Measurements from ENCODE around the gene CATSPER1. TPM values are rescaled to one million over a fixed set of nuclear protein-coding genes. Genes with fewer than 3 reads are reported as not detected.

CATSPER1 gene
- not detected for total RNA-seq
- polyA plus RNA-seq: not detected

- Mint-ChIP-seq H3K27me3 (peaks cover 13% of the 10 kb centered on the region), H3K9me3 (no peaks in the 10 kb centered on the region), H3K4me1 (peaks cover 4 to 6% (median 5%) of the 10 kb centered on the region in 4 donors), H3K36me3 (no peaks in the 10 kb centered on the region), H3K4me3 (no peak within 1 kb of the TSS), H3K27ac (no peak within 1 kb of the TSS)
- DNase-seq: no peak
- Histone ChIP-seq H3K4me3 (ENCODE audit: low read depth, low read length) (no peak within 1 kb of the TSS), H3K27me3 (ENCODE audit: control insufficient read depth, insufficient read depth, low read length) (no peaks in the 10 kb centered on the region), H3K27ac (ENCODE audit: insufficient read depth, low read length, poor library complexity, severe bottlenecking) (no peak within 1 kb of the TSS), H3K4me1 (ENCODE audit: control insufficient read depth, insufficient read depth, low read length, poor library complexity, severe bottlenecking) (peaks cover 6% of the 10 kb centered on the region), H3K36me3 (ENCODE audit: control insufficient read depth, insufficient read depth, low read length) (no peaks in the 10 kb centered on the region), H3K9me3 (ENCODE audit: control insufficient read depth in 2 of 2, low read length in 2 of 2) (no peaks in the 10 kb centered on the region)
- ATAC-seq (ENCODE audit: low read depth in 2 of 2): no peak
Observed at GRCh38 chr11:66026017-66026529, at the start of gene CATSPER1. Gene CATSPER1, minus strand, starts transcription at chr11:66026479. Its CDS starts 100 bp downstream, at chr11:66026379.

GRCh38 chr11:66075273-66075672 is 49.0 kb upstream of the CATSPER1 start:
- Mint-ChIP-seq H3K4me1 (peaks cover 47 to 82% (median 69%) of the 10 kb centered on the region in 4 donors), H3K27ac (peak overlapping the region in 1 of 3 donors; percentile 46), H3K36me3 (peaks cover 60% of the 10 kb centered on the region), H3K27me3 (peaks cover 6% of the 10 kb centered on the region), H3K9me3 (no peaks in the 10 kb centered on the region), H3K4me3 (peak overlapping the region in 2 of 4 donors; percentile 18 to 38)
- Histone ChIP-seq H3K9me3 (ENCODE audit: control insufficient read depth in 2 of 2, low read length in 2 of 2) (no peaks in the 10 kb centered on the region), H3K27ac (ENCODE audit: insufficient read depth, low read length, poor library complexity, severe bottlenecking) (no peak overlapping the region), H3K36me3 (ENCODE audit: control insufficient read depth, insufficient read depth, low read length) (peaks cover 48% of the 10 kb centered on the region), H3K27me3 (ENCODE audit: control insufficient read depth, insufficient read depth, low read length) (no peaks in the 10 kb centered on the region), H3K4me1 (ENCODE audit: control insufficient read depth, insufficient read depth, low read length, poor library complexity, severe bottlenecking) (peaks cover 80% of the 10 kb centered on the region), H3K4me3 (ENCODE audit: low read depth, low read length) (no peak overlapping the region)
- no peak for ATAC-seq (ENCODE audit: low read depth in 2 of 2)
- DNase-seq: no peak

- Mint-ChIP-seq H3K4me3 (peak overlapping the region; percentile 96 to 100 (median 98)), H3K27ac (peak overlapping the region; percentile 6 to 97 (median 92)), H3K4me1 (peaks cover 37 to 75% (median 62%) of the 10 kb centered on the region in 4 donors), H3K36me3 (peaks cover 49% of the 10 kb centered on the region), H3K27me3 (peaks cover 6% of the 10 kb centered on the region), H3K9me3 (no peaks in the 10 kb centered on the region)
- Histone ChIP-seq H3K27ac (ENCODE audit: insufficient read depth, low read length, poor library complexity, severe bottlenecking) (peak overlapping the region; percentile 29), H3K4me3 (ENCODE audit: low read depth, low read length) (peak overlapping the region; percentile 99), H3K27me3 (ENCODE audit: control insufficient read depth, insufficient read depth, low read length) (no peaks in the 10 kb centered on the region), H3K9me3 (ENCODE audit: control insufficient read depth in 2 of 2, low read length in 2 of 2) (no peaks in the 10 kb centered on the region), H3K4me1 (ENCODE audit: control insufficient read depth, insufficient read depth, low read length, poor library complexity, severe bottlenecking) (peaks cover 75% of the 10 kb centered on the region), H3K36me3 (ENCODE audit: control insufficient read depth, insufficient read depth, low read length) (peaks cover 41% of the 10 kb centered on the region)
- DNase-seq: no peak
- ATAC-seq (ENCODE audit: low read depth in 2 of 2): no peak
Observed at GRCh38 chr11:66073669-66074068, 47.4 kb upstream of the CATSPER1 start.

- Mint-ChIP-seq H3K4me3 (peak overlapping the region; percentile 96 to 100 (median 98)), H3K9me3 (no peaks in the 10 kb centered on the region), H3K27me3 (peaks cover 6% of the 10 kb centered on the region), H3K36me3 (peaks cover 47% of the 10 kb centered on the region), H3K27ac (peak overlapping the region; percentile 92 to 97 (median 93)), H3K4me1 (peaks cover 32 to 73% (median 60%) of the 10 kb centered on the region in 4 donors)
- Histone ChIP-seq H3K4me1 (ENCODE audit: control insufficient read depth, insufficient read depth, low read length, poor library complexity, severe bottlenecking) (peaks cover 77% of the 10 kb centered on the region), H3K4me3 (ENCODE audit: low read depth, low read length) (peak overlapping the region; percentile 99), H3K27ac (ENCODE audit: insufficient read depth, low read length, poor library complexity, severe bottlenecking) (peak overlapping the region; percentile 74), H3K36me3 (ENCODE audit: control insufficient read depth, insufficient read depth, low read length) (peaks cover 39% of the 10 kb centered on the region), H3K27me3 (ENCODE audit: control insufficient read depth, insufficient read depth, low read length) (no peaks in the 10 kb centered on the region), H3K9me3 (ENCODE audit: control insufficient read depth in 2 of 2, low read length in 2 of 2) (no peaks in the 10 kb centered on the region)
- ATAC-seq (ENCODE audit: low read depth in 2 of 2) (no peak), DNase-seq (no peak)
Observed at GRCh38 chr11:66072518-66072917, 46.2 kb upstream of the CATSPER1 start.

GRCh38 chr11:66072081-66072480 is 45.8 kb upstream of the CATSPER1 start:
- Histone ChIP-seq H3K4me1 (ENCODE audit: control insufficient read depth, insufficient read depth, low read length, poor library complexity, severe bottlenecking) (peaks cover 73% of the 10 kb centered on the region), H3K9me3 (ENCODE audit: control insufficient read depth in 2 of 2, low read length in 2 of 2) (no peaks in the 10 kb centered on the region), H3K27me3 (ENCODE audit: control insufficient read depth, insufficient read depth, low read length) (no peaks in the 10 kb centered on the region), H3K36me3 (ENCODE audit: control insufficient read depth, insufficient read depth, low read length) (peaks cover 38% of the 10 kb centered on the region), H3K4me3 (ENCODE audit: low read depth, low read length) (peak overlapping the region; percentile 99), H3K27ac (ENCODE audit: insufficient read depth, low read length, poor library complexity, severe bottlenecking) (peak overlapping the region; percentile 74)
- Mint-ChIP-seq H3K4me1 (peaks cover 32 to 73% (median 60%) of the 10 kb centered on the region in 4 donors), H3K27ac (peak overlapping the region; percentile 92 to 97 (median 93)), H3K9me3 (no peaks in the 10 kb centered on the region), H3K4me3 (peak overlapping the region; percentile 96 to 100 (median 98)), H3K27me3 (peaks cover 6% of the 10 kb centered on the region), H3K36me3 (peaks cover 48% of the 10 kb centered on the region)
- DNase-seq (peak in 1 of 3 donors; percentile 36), ATAC-seq (ENCODE audit: low read depth in 2 of 2) (no peak)

GRCh38 chr11:66071381-66071801 is 45.1 kb upstream of the CATSPER1 start:
- Mint-ChIP-seq H3K9me3 (no peaks in the 10 kb centered on the region), H3K4me1 (peaks cover 32 to 73% (median 63%) of the 10 kb centered on the region in 4 donors), H3K27me3 (peaks cover 6% of the 10 kb centered on the region), H3K4me3 (peak overlapping the region; percentile 96 to 100 (median 98)), H3K36me3 (peaks cover 55% of the 10 kb centered on the region), H3K27ac (peak overlapping the region; percentile 92 to 97 (median 93))
- H3K9me3 ChIP-seq (ENCODE audit: control insufficient read depth in 2 of 2, low read length in 2 of 2): no peaks in the 10 kb centered on the region
- H3K27me3 ChIP-seq (ENCODE audit: control insufficient read depth, insufficient read depth, low read length): no peaks in the 10 kb centered on the region
- peak overlapping the region; percentile 99 for H3K4me3 ChIP-seq (ENCODE audit: low read depth, low read length)
- peaks cover 67% of the 10 kb centered on the region for H3K4me1 ChIP-seq (ENCODE audit: control insufficient read depth, insufficient read depth, low read length, poor library complexity, severe bottlenecking)
- ATAC-seq (ENCODE audit: low read depth in 2 of 2) (peak in 1 of 2 donors; percentile 13), DNase-seq (peak in 2 of 3 donors; percentile 43 to 63)
- peak overlapping the region; percentile 74 for H3K27ac ChIP-seq (ENCODE audit: insufficient read depth, low read length, poor library complexity, severe bottlenecking)
- peaks cover 39% of the 10 kb centered on the region for H3K36me3 ChIP-seq (ENCODE audit: control insufficient read depth, insufficient read depth, low read length)

GRCh38 chr11:66070604-66071380 is 44.5 kb upstream of the CATSPER1 start:
- Histone ChIP-seq H3K27me3 (ENCODE audit: control insufficient read depth, insufficient read depth, low read length) (no peaks in the 10 kb centered on the region), H3K27ac (ENCODE audit: insufficient read depth, low read length, poor library complexity, severe bottlenecking) (peak overlapping the region; percentile 74), H3K4me3 (ENCODE audit: low read depth, low read length) (peak overlapping the region; percentile 99), H3K36me3 (ENCODE audit: control insufficient read depth, insufficient read depth, low read length) (peaks cover 40% of the 10 kb centered on the region), H3K9me3 (ENCODE audit: control insufficient read depth in 2 of 2, low read length in 2 of 2) (no peaks in the 10 kb centered on the region), H3K4me1 (ENCODE audit: control insufficient read depth, insufficient read depth, low read length, poor library complexity, severe bottlenecking) (peaks cover 63% of the 10 kb centered on the region)
- peaks cover 6% of the 10 kb centered on the region for H3K27me3 Mint-ChIP-seq
- ATAC-seq (ENCODE audit: low read depth in 2 of 2): peak in 1 of 2 donors; percentile 6
- peaks cover 55% of the 10 kb centered on the region for H3K36me3 Mint-ChIP-seq
- no peaks in the 10 kb centered on the region for H3K9me3 Mint-ChIP-seq
- peak in 1 of 3 donors; percentile 34 for DNase-seq
- peak overlapping the region; percentile 96 to 100 (median 98) for H3K4me3 Mint-ChIP-seq
- H3K27ac Mint-ChIP-seq: peak overlapping the region; percentile 92 to 97 (median 93)
- H3K4me1 Mint-ChIP-seq: peaks cover 32 to 71% (median 61%) of the 10 kb centered on the region in 4 donors

Measured in CD4-positive, CD25-positive, alpha-beta regulatory T cell (primary cell).